ENCODE measurements around the gene MRPL28.

Gene MRPL28

GRCh38 chr16:404971-405486, 34.7 kb upstream of the MRPL28 start:
- no peak overlapping the region for H3K27ac ChIP-seq

GRCh38 chr16:401468-402348, 31.4 kb upstream of the MRPL28 start, which contains the start of gene DECR2:
TSS of gene DECR2 (plus strand) at chr16:401885. CDS start at chr16:401964, 79 bp downstream.
- peak; percentile 59 for TF ChIP-seq CTCF (conservative IDR thresholded peaks at IDR 0.05)
- H3K27ac ChIP-seq: peak within 1 kb of the TSS; percentile 81

More at GRCh38 chr16:404971-405486, 34.7 kb upstream of the MRPL28 start:
- no peak for TF ChIP-seq CTCF (conservative IDR thresholded peaks at IDR 0.05)

- no peak overlapping the region; the same call in 1 of the 2 replicates for H3K27ac ChIP-seq
- TF ChIP-seq CTCF (conservative IDR thresholded peaks at IDR 0.05): no peak
Observed at GRCh38 chr16:400061-400591, 29.8 kb upstream of the MRPL28 start.

- H3K27ac ChIP-seq: no peak overlapping the region; the same call in 1 of the 2 replicates
- TF ChIP-seq CTCF (conservative IDR thresholded peaks at IDR 0.05): no peak
Observed at GRCh38 chr16:399340-400019, 29.1 kb upstream of the MRPL28 start.

- peak overlapping the region; percentile 24; the same call in 1 of the 2 replicates for H3K27ac ChIP-seq
- TF ChIP-seq CTCF (conservative IDR thresholded peaks at IDR 0.05): no peak
Observed at GRCh38 chr16:398561-399339, 28.4 kb upstream of the MRPL28 start.

GRCh38 chr16:397736-398332, 27.5 kb upstream of the MRPL28 start:
- peak overlapping the region; percentile 24; the same call in 1 of the 2 replicates for H3K27ac ChIP-seq
- TF ChIP-seq CTCF (conservative IDR thresholded peaks at IDR 0.05): peak; percentile 29; the same call in 1 of the 2 replicates
